HG03108 (cell line): ENCODE results near the gene NUP210L.

Experiments used
- ATAC-seq: cut with Tn5 transposase; IDR thresholded peaks from one replicate; pipeline ENCODE4 v1.9.1; 2021; ENCODE audit warnings: moderate library complexity; ENCODE audit not compliant: unreplicated experiment

The NUP210L gene

GRCh38 chr1:154154534-154155191, at the start of gene NUP210L:
TSS of gene NUP210L (minus strand) at chr1:154155073.
- ATAC-seq: no peak

- ATAC-seq: no peak
These were observed 44.6 kb upstream of the NUP210L start for GRCh38 chr1:154199563-154199879.

- no peak for ATAC-seq
These were observed 44.1 kb upstream of the NUP210L start for GRCh38 chr1:154198756-154199562.

GRCh38 chr1:154193821-154194220, 38.9 kb upstream of the NUP210L start:
- no peak for ATAC-seq

GRCh38 chr1:154192476-154192875, 37.6 kb upstream of the NUP210L start:
- ATAC-seq: no peak

- no peak for ATAC-seq
These were observed 37.2 kb upstream of the NUP210L start, which contains the start of gene TPM3 for GRCh38 chr1:154191990-154192461. TSS of gene TPM3 (minus strand) at chr1:154192100. CDS start at chr1:154192018, 82 bp downstream.

- ATAC-seq: no peak
These were observed 35.7 kb upstream of the NUP210L start for GRCh38 chr1:154190550-154190949.

- no peak for ATAC-seq
These were observed 32.1 kb upstream of the NUP210L start for GRCh38 chr1:154186852-154187501.

GRCh38 chr1:154186177-154186576, 31.3 kb upstream of the NUP210L start:
- ATAC-seq: no peak

GRCh38 chr1:154183046-154183915, 28.4 kb upstream of the NUP210L start:
- peak; percentile 68 for ATAC-seq

- peak; percentile 50 for ATAC-seq
These were observed 27.6 kb upstream of the NUP210L start for GRCh38 chr1:154182344-154183045.

- ATAC-seq: no peak
These were observed 27.1 kb upstream of the NUP210L start for GRCh38 chr1:154181944-154182343.

GRCh38 chr1:154179946-154180687, 25.2 kb upstream of the NUP210L start:
- no peak for ATAC-seq

GRCh38 chr1:154178911-154179811, 24.3 kb upstream of the NUP210L start:
- no peak for ATAC-seq

- ATAC-seq: no peak
These were observed 23.1 kb upstream of the NUP210L start for GRCh38 chr1:154178013-154178412.

- no peak for ATAC-seq
These were observed 21.5 kb upstream of the NUP210L start for GRCh38 chr1:154176337-154176736.

- no peak for ATAC-seq
These were observed 19.8 kb upstream of the NUP210L start for GRCh38 chr1:154174654-154175053.

- ATAC-seq: no peak
These were observed 17.0 kb upstream of the NUP210L start for GRCh38 chr1:154171880-154172279.

GRCh38 chr1:154171223-154171583, 16.3 kb upstream of the NUP210L start:
- ATAC-seq: no peak
